Measurements from ENCODE around the gene VPS72. TPM values are rescaled to one million over a fixed set of nuclear protein-coding genes. Genes with fewer than 3 reads are reported as not detected.

Gene VPS72
- total RNA-seq, 2 experiments from 2014 or later = 59.8 to 61.7 TPM

DNA sequence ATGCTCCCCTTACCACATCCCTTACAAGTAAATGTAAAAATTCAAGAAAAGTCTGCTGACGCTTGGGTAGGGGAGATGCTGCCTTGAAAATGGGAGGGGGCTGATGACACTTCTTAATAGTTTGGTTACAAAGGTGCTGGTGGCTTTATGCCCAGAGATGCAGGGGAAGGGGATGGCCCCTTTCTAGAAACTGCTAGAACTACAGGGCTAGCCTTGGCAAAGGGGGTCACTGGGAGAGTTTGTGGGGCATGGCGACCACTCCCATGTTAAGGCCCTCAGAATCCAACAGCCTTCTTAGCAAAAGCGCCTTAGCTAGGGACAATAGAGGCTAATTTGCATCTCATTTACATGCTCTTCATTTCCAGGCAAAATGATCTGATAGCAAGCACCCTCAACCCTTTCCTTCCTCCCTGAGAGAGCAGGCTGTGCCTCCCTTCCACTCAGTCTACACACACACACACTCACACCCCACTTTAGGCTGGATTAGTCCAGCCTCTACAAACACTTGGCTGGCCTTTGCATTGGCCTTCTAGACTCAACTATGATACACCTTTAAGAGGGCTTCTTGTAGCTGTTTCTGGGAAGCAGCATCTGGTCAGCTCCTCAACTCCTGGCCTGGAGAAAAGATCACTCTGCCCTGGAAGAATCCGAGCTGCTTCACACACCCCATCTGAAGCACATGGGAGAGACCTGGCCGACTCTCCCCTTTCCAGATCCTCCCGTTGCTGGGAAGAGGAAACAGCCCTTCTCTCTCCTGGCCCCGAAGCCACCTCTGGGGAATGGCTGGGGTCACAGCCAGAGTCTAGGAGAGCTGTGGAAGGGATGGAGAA is 45.3 kb downstream of the VPS72 start:
- Mint-ChIP-seq H3K36me3 (ENCODE audit: low read depth) (no peaks in the 10 kb centered on the region), H3K4me1 (ENCODE audit: low read depth) (peaks cover 15% of the 10 kb centered on the region), H3K27ac (no peak overlapping the region), H3K27me3 (ENCODE audit: low read depth) (peaks cover 13% of the 10 kb centered on the region), H3K4me3 (no peak overlapping the region), H3K9me3 (ENCODE audit: insufficient read depth) (no peaks in the 10 kb centered on the region)
- ChIA-PET POLR2A (no interaction called here), CTCF (interaction anchor here (0.7 to 4.4 kb wide), 3 partner anchors 10 to 12 kb away, joined by 3 to 28 read pairs (median 5); partner anchors contain the start of gene TNFAIP8L2)
- DNase-seq (no peak), ATAC-seq (no peak)

- CTCF ChIA-PET = interaction anchor here (1.2 to 4.4 kb wide), 4 partner anchors 9 to 119 kb away, joined by 4 to 28 read pairs (median 11); partner anchors contain the start of gene TNFAIP8L2
- H3K36me3 Mint-ChIP-seq (ENCODE audit: low read depth) = no peaks in the 10 kb centered on the region
- H3K27ac Mint-ChIP-seq = no peak overlapping the region
- H3K4me1 Mint-ChIP-seq (ENCODE audit: low read depth) = peaks cover 15% of the 10 kb centered on the region
- H3K4me3 Mint-ChIP-seq = no peak overlapping the region
- no peaks in the 10 kb centered on the region for H3K9me3 Mint-ChIP-seq (ENCODE audit: insufficient read depth)
- POLR2A ChIA-PET = no interaction called here
- DNase-seq (no peak), ATAC-seq (no peak)
- H3K27me3 Mint-ChIP-seq (ENCODE audit: low read depth) = peaks cover 13% of the 10 kb centered on the region
Observed at GRCh38 chr1:151143986-151144385, 46.0 kb downstream of the VPS72 start.

DNA sequence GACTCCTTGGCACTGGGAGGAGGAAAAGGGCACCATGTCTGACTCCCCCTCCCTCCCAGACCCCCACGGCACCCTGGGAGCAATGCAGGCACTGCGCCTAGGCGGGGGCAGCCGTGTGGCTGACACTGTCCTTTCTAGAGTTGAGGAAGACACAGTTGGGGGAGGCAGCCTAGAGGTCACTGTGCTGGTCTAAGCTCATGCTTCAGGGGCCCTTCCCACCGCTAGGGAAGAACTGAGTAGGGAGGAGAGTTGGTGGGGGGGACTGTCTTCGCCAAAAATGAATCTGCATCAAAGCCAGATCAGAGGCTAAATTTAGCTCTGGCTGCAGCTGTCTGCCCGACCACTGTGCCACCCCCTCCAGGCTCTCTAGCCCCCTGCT is 47.0 kb downstream of the VPS72 start:
- H3K4me3 Mint-ChIP-seq = no peak overlapping the region

DNA sequence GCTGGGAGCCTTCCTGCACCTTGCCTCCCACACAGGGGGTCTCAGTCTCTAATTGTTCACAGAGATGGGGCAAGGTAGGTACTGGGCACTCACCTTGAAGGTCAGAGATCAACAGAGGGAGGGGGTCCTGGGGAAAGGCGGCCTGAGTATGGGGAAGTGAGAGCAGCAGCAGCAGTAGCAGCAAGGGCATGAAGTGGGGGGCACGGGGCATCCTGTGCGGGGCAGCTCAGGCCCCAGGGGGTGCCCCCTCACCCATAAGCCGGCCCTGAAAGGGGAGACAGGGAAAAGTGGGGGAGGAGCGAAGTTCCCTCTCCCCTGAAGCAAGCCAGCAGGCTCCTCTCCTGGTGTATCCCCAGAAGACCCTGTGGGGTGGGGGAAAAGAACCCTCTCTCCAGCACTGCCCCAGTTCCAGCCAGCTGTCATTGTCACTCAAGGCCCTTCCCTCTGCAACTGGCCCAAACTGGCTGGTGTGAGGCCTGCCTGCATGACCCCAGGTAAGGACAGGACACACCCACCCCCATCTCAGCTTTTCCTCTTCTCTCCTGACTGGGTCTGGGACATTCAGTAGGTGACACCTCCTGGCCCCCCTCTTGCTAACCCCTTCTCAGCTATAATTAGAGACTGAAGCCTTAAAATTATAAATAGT is 47.5 kb downstream of the VPS72 start:
- Mint-ChIP-seq H3K9me3 (ENCODE audit: insufficient read depth) (no peaks in the 10 kb centered on the region), H3K27ac (no peak overlapping the region), H3K4me1 (ENCODE audit: low read depth) (peaks cover 15% of the 10 kb centered on the region), H3K27me3 (ENCODE audit: low read depth) (peaks cover 9% of the 10 kb centered on the region), H3K4me3 (no peak overlapping the region), H3K36me3 (ENCODE audit: low read depth) (no peaks in the 10 kb centered on the region)
- ChIA-PET CTCF (interaction anchor here (1.0 to 4.4 kb wide), 5 partner anchors 11 to 118 kb away, joined by 3 to 28 read pairs (median 5); partner anchors contain the start of gene TNFAIP8L2), POLR2A (interaction anchor here (0.8 kb wide), 1 partner anchor 24 kb away, joined by 3 read pairs; no protein-coding TSS in a partner anchor)
- DNase-seq = no peak
- ATAC-seq = no peak

More for the DNA sequence above, 47.0 kb downstream of the VPS72 start:
- no peaks in the 10 kb centered on the region for H3K9me3 Mint-ChIP-seq (ENCODE audit: insufficient read depth)
- H3K27me3 Mint-ChIP-seq (ENCODE audit: low read depth) = peaks cover 11% of the 10 kb centered on the region
- POLR2A ChIA-PET = interaction anchor here (0.8 kb wide), 1 partner anchor 24 kb away, joined by 3 read pairs; no protein-coding TSS in a partner anchor
- no peak overlapping the region for H3K27ac Mint-ChIP-seq
- CTCF ChIA-PET = interaction anchor here (1.2 to 4.4 kb wide), 3 partner anchors 13 to 118 kb away, joined by 4 to 28 read pairs (median 17); partner anchors contain the start of gene TNFAIP8L2
- ATAC-seq (no peak), DNase-seq (no peak)
- peaks cover 15% of the 10 kb centered on the region for H3K4me1 Mint-ChIP-seq (ENCODE audit: low read depth)
- H3K36me3 Mint-ChIP-seq (ENCODE audit: low read depth) = no peaks in the 10 kb centered on the region

GRCh38 chr1:151137789-151138188 is 52.2 kb downstream of the VPS72 start:
- H3K4me1 Mint-ChIP-seq (ENCODE audit: low read depth) = peaks cover 13% of the 10 kb centered on the region
- CTCF ChIA-PET = interaction anchor here (1.0 kb wide), 1 partner anchor 114 kb away, joined by 3 read pairs; no protein-coding TSS in a partner anchor
- H3K27me3 Mint-ChIP-seq (ENCODE audit: low read depth) = no peaks in the 10 kb centered on the region
- DNase-seq (no peak), ATAC-seq (no peak)
- H3K36me3 Mint-ChIP-seq (ENCODE audit: low read depth) = no peaks in the 10 kb centered on the region
- no peak overlapping the region for H3K27ac Mint-ChIP-seq
- H3K4me3 Mint-ChIP-seq = no peak overlapping the region
- POLR2A ChIA-PET = interaction anchor here (0.7 kb wide), 1 partner anchor 60 kb away, joined by 3 read pairs; the partner anchor contains the start of gene PIP5K1A
- no peaks in the 10 kb centered on the region for H3K9me3 Mint-ChIP-seq (ENCODE audit: insufficient read depth)

DNA sequence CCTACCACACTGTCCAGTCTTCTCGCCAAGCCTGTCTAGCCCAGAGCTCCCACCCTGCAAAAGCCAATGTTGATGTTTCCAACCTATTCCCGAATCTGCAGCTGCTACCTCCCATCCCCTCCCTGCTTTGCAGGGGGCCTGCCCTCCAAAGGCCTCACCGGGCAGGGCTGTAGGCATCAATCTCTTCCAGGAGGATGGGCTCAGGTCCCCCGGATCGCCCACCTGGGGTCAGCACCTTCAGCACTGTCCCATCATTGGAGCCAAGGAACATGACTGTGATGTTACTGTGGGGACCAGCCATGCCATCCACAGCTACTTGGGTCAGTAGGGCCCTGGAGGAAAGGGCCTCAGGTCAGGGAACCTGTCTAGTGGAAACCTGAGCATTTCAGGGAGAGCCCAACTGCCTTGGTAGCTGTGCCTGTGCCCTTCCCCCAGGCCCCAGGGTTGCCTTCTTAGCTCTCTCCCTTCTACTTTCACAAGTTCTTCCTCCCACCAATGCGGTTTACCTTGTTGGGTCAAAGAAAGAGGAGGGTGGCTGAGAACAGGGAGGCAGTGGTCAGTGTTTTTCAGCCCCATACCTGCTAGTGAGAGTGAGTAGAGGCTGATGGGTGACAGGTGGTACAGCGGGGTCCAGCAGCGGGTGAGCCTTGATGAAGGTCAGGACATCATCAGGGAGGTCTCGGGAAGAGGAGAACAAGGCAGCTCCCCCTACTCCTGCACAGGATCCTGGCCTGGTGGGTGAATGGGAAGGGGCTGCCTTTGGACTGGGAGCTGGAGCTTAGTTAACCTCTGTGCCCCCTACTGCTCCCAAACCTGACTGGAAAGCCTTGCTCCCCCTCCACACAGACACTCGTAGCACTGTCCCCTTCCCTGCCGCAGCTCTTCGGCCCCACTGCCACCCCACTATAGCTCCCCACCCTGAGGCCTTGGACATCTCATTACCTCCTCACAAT is 54.3 kb downstream of the VPS72 start:
- CTCF ChIA-PET = interaction anchor here (0.9 to 2.9 kb wide), 8 partner anchors 9 to 111 kb away, joined by 3 to 15 read pairs (median 4); partner anchors contain the start of gene TNFAIP8L2
- H3K9me3 Mint-ChIP-seq (ENCODE audit: insufficient read depth) = no peaks in the 10 kb centered on the region
- no peak for ATAC-seq
- peaks cover 3% of the 10 kb centered on the region for H3K27me3 Mint-ChIP-seq (ENCODE audit: low read depth)
- POLR2A ChIA-PET = interaction anchor here (1.0 kb wide), 1 partner anchor 10 kb away, joined by 3 read pairs; no protein-coding TSS in a partner anchor
- no peak overlapping the region for H3K27ac Mint-ChIP-seq
- H3K4me3 Mint-ChIP-seq = no peak overlapping the region
- H3K4me1 Mint-ChIP-seq (ENCODE audit: low read depth) = peaks cover 25% of the 10 kb centered on the region
- no peak for DNase-seq
- peaks cover 1% of the 10 kb centered on the region for H3K36me3 Mint-ChIP-seq (ENCODE audit: low read depth)

- Mint-ChIP-seq H3K9me3 (ENCODE audit: insufficient read depth) (no peaks in the 10 kb centered on the region), H3K4me1 (ENCODE audit: low read depth) (peaks cover 29% of the 10 kb centered on the region), H3K27ac (no peak overlapping the region), H3K27me3 (ENCODE audit: low read depth) (peaks cover 3% of the 10 kb centered on the region), H3K4me3 (no peak overlapping the region), H3K36me3 (ENCODE audit: low read depth) (peaks cover 4% of the 10 kb centered on the region)
- POLR2A ChIA-PET = interaction anchor here (1.0 kb wide), 1 partner anchor 9 kb away, joined by 3 read pairs; no protein-coding TSS in a partner anchor
- no peak for DNase-seq
- CTCF ChIA-PET = interaction anchor here (0.9 to 2.9 kb wide), 7 partner anchors 10 to 36 kb away, joined by 3 to 15 read pairs (median 4); partner anchors contain the start of gene TNFAIP8L2
- ATAC-seq = no peak
Observed at GRCh38 chr1:151134991-151135390, 55.0 kb downstream of the VPS72 start.

DNA sequence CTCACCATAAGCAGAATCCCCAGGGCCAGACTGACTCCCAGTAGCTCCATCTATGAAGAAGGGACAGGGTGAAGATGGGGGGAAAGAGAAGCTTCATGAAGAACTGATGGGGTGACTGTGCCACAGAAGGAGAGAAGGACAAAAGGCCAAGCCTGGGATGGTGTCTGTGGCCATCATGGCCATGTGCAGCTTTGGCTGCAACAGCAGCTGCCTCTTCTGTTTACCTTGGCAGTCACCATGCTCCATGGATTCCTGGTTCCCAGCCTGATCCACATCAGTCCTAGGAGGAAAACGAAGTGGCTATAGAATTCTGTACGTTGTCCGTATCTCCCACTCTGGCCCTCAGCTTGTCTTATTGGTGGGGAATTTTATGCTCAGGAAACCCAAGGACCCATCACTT is 55.6 kb downstream of the VPS72 start:
- H3K4me1 Mint-ChIP-seq (ENCODE audit: low read depth) = peaks cover 29% of the 10 kb centered on the region
- no peaks in the 10 kb centered on the region for H3K9me3 Mint-ChIP-seq (ENCODE audit: insufficient read depth)
- H3K27me3 Mint-ChIP-seq (ENCODE audit: low read depth) = peaks cover 3% of the 10 kb centered on the region
- no peak overlapping the region for H3K4me3 Mint-ChIP-seq
- DNase-seq (no peak), ATAC-seq (no peak)
- no peak overlapping the region for H3K27ac Mint-ChIP-seq
- CTCF ChIA-PET = interaction anchor here (0.9 to 2.9 kb wide), 4 partner anchors 10 to 35 kb away, joined by 3 to 15 read pairs (median 8); partner anchors contain the start of gene TNFAIP8L2
- POLR2A ChIA-PET = interaction anchor here (0.9 kb wide), 1 partner anchor 13 kb away, joined by 4 read pairs; the partner anchor contains the start of gene SEMA6C
- peaks cover 4% of the 10 kb centered on the region for H3K36me3 Mint-ChIP-seq (ENCODE audit: low read depth)

DNA sequence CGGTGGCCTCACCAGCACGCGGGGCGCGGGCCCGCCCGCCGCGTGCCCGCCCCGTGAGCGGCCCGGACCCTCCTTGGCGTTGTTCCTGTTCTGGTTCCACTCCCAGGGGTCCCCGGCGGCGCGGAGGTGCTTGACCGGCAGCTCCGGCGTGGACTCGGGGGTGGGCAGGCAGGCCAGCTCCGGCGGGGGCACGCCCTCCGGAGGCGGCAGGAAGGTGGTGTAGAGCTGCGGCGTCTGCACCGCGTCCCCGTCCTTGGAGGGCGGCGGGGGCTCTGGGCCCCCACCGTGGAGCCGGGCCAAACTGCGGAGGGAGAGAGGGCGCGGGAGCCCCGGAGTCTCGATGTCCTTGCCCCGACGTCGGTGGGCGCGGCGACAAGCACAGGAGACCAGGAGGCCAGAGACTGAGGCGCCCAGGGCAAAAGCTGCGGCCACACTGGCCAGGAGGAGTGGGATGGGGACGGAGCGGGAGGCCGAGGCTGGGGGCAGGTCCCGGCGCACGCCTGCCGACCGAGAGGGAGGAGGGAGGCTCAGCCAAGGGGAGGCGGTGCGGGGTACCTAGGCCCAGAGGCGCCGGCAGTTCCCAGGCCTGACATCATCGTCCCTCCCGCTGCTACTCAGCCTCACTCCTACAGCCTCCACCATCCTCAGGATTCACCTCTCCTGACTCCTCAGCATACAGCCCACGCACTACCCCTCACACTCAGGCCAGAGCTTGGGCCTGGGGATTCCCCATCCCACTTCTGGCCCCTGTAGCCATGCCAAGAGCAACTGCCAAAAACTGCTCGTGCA is 56.8 kb downstream of the VPS72 start:
- Mint-ChIP-seq H3K27me3 (ENCODE audit: low read depth) (peaks cover 3% of the 10 kb centered on the region), H3K9me3 (ENCODE audit: insufficient read depth) (no peaks in the 10 kb centered on the region), H3K4me1 (ENCODE audit: low read depth) (peaks cover 29% of the 10 kb centered on the region), H3K36me3 (ENCODE audit: low read depth) (peaks cover 4% of the 10 kb centered on the region), H3K4me3 (no peak overlapping the region), H3K27ac (no peak overlapping the region)
- POLR2A ChIA-PET = no interaction called here
- DNase-seq = no peak
- CTCF ChIA-PET = interaction anchor here (0.9 to 2.9 kb wide), 2 partner anchors 22 to 24 kb away, joined by 3 to 15 read pairs; partner anchors contain the start of gene TNFAIP8L2
- no peak for ATAC-seq

DNA sequence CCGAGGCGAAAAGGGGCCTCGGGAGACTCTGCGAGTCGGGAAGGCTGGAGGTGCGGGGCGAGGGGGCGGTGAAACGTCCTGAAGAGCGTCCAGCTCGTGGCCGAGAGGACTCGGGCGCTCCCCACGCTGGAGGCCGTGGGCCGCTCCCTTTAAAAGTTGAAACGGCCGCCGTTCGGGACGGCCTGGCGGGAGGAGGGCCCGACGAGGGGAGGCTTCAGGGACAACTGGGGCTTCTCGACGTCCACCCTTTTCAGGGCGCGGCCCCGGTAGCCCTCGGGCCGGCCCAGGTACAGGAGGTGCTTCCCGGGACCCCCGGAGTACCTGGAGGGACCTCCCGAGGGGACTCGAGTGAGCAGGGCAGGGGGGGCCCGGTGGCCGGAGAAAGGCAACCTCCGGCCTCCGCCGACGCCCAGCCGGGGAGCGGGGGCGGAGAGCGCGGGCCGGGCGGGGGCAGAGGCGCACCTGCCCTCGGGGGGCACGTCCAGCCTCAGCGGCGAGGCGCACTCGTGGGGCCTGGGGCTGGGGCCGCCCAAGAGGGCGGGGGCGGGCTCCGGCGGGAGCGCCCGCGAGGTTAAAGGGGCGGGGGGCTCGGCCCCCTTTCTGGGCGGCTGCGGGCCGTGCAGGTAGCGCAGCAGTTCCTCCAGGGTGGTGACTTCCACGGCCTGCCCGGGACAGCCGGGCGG is 57.5 kb downstream of the VPS72 start:
- peaks cover 4% of the 10 kb centered on the region for H3K36me3 Mint-ChIP-seq (ENCODE audit: low read depth)
- POLR2A ChIA-PET = no interaction called here
- ATAC-seq = no peak
- no peak for DNase-seq
- H3K27ac Mint-ChIP-seq = no peak overlapping the region
- H3K9me3 Mint-ChIP-seq (ENCODE audit: insufficient read depth) = no peaks in the 10 kb centered on the region
- H3K4me1 Mint-ChIP-seq (ENCODE audit: low read depth) = peaks cover 29% of the 10 kb centered on the region
- peaks cover 3% of the 10 kb centered on the region for H3K27me3 Mint-ChIP-seq (ENCODE audit: low read depth)
- no peak overlapping the region for H3K4me3 Mint-ChIP-seq
- CTCF ChIA-PET = interaction anchor here (4.5 kb wide), 1 partner anchor 33 kb away, joined by 22 read pairs; no protein-coding TSS in a partner anchor
